Subcutaneous adipose tissue (tissue), 4 donors: ENCODE data around the gene NUDT1. TPM values are rescaled to one million over a fixed set of nuclear protein-coding genes. Genes with fewer than 3 reads are reported as not detected.

Experiments
- CTCF ChIP-seq: fragments of 450-650 bp; IDR thresholded peaks from one replicate; pipeline ENCODE4 v1.5.1; 2016; ENCODE audit warnings: low read depth, mild to moderate bottlenecking, control low read depth, antibody characterized with exemption, moderate library complexity
- total RNA-seq, 4 donors: library from RNA; depleted of rRNA; stranded (reverse); fragments of >200 nt; gene quantifications; one replicate each; pipeline ENCODE4 v1.1.0, GENCODE V29; 2016

NUDT1 gene
- total RNA-seq, 4 donors from 2014 or later: 11.3 to 25.8 (median 24.8) TPM

GRCh38 chr7:2280424-2280823 is 38.4 kb downstream of the NUDT1 start:
- TF ChIP-seq CTCF: no peak

DNA sequence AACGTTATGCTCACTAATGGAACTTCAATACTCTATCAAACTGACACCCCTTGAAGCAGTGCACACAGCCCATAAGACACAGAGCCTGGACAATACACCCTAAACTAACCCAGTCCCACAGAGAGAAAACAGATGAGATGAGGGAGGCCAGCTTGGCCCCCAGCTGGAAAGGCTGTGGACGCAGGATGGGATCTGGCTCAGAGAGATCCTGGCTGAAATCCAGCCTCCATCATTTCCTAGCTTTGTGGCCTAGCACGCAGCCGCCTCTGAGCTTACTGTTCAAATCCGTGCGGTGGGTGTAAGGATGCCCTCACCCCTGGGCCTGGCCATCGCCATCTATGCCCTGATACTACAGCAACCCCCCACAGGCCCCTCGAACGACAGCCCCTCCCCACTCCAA is 39.5 kb downstream of the NUDT1 start:
- no peak for TF ChIP-seq CTCF

DNA sequence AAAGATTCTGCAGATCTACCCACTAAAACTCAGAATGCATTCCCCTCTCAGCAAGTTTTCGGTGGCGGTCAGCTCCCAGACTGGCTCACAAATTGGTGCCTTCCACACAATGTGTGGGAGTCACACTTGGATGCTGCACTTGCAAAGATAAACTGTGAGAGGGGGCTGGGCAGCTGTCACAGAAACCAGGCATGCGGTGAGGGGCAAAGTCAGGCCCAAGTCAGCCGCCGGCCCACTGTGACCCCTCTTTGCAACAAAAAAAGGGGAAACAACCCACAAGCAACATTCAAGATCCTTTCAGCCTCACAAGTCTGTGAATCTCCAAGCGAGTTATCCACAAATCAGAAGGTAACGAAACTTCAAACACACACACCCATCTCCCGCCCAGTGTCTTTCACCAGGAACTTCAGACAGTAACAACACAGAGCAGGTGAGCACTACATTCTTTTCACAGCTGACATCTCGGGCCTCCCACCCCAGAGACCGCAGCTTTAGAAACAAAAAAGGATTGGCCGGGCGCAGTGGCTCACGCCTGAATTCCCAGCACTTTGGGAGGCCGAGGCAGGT is 40.2 kb downstream of the NUDT1 start:
- TF ChIP-seq CTCF: no peak

DNA sequence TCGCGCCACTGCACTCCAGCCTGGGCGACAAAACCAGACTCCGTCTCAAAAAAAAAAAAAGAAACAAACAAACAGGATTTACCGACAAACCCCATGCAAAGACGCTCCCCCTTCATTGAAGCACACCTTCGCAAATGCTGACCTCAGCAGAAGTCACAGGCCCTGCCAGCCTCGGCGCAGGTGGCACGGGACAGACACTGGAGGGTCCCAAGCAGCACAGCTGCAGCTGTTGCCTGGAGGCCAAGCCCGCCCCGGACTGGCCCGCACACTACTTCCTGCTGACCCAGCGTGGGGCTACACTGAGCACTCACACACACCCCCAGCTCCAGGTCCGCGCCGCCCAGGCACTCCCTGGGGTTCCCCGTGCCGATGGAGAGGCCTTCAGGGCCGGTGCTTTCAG is 41.0 kb downstream of the NUDT1 start:
- TF ChIP-seq CTCF: no peak

DNA sequence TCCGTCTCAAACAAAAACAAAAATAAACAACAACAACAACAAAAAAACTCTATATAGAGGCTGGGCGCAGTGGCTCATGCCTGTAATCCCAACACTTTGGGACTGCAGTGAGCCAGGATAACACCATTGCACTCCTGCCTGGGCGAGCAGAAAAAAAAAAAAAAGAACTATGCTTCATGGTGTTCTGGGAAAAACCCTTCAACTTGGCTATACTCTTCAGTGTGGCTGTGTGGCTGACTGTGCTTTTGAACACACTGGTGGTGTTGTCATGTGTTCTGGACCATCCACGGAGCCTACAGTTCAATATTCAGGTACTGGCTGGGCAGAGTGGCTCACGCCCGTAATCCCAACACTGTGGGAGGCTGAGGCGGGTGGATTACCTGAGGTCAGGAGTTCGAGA is 45.7 kb downstream of the NUDT1 start:
- no peak for TF ChIP-seq CTCF

DNA sequence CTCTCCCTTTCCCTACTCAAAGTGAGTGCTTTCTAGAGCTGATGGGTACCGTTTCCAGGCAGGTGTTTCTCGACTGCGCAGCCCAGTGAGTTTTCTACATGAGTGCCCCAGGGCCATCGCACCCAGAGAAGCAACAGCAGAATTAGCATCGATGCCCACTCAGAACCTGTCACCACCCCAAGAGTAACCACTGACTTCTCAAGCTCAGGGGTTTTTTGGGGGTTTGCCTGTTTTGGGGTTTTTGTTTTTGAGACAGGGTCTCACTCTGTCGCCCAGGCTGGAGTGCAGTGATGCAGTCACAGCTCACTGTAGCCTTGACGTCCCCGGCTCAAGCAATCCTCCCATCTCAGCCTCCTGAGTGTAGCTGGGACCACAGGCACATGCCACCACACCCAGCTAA is 46.5 kb downstream of the NUDT1 start:
- no peak for TF ChIP-seq CTCF

DNA sequence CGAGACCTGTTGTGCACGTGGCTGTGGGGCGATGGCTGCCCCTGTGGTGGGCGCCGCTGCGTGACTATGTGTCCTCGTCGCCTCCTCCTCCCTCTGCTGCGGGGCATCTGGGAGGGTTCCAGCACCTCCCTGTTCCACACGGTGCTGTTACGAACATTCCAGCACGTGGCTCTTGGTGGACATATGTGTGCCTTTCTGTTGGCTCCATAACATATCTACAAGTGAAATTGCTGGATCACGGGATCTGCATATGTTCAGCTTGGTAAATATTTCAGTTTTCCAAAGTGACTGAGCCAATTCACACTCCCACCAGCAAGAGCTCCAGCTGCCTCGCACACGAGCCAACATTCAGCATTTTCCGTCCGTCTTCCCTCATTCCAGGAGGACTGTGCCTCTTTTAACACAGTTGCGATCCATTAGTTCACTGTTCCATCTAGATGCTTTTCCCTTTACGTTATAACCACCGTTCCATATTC is 47.1 kb downstream of the NUDT1 start:
- TF ChIP-seq CTCF: no peak
